SK-N-SH treated with all-trans-retinoic acid at 6 μM for 48 hours (cell line): Measurements from ENCODE around the gene HCFC1.

ENCODE experiments used
- ATAC-seq: fragments of 200-7000 bp; cut with Tn5 transposase; 3 replicates; pipeline ENCODE4 v1.9.1; 2020; ENCODE audit warnings: mild to moderate bottlenecking, moderate library complexity
- ARNTL ChIP-seq: fragments of 450-650 bp; formaldehyde crosslinking; IDR thresholded peaks from 2 replicates; pipeline ENCODE4 v1.5.0; 2020; ENCODE audit warnings: low read depth, mild to moderate bottlenecking, moderate library complexity, borderline replicate concordance
- BACH2 ChIP-seq: fragments of 250-450 bp; sonication (Bioruptor Pico); IDR thresholded peaks from 2 replicates; pipeline ENCODE4 v1.9.0; 2021; ENCODE audit warnings: mild to moderate bottlenecking, borderline replicate concordance
- CREB5 ChIP-seq: fragments of 250-450 bp; sonication (Bioruptor Pico); IDR thresholded peaks from 2 replicates; pipeline ENCODE4 v1.5.1; 2020; ENCODE audit warnings: low read depth, mild to moderate bottlenecking, moderate library complexity
- CSDC2 ChIP-seq: fragments of 250-450 bp; sonication (Bioruptor Pico); IDR thresholded peaks from 2 replicates; pipeline ENCODE4 v1.5.0; 2020; ENCODE audit warnings: mild to moderate bottlenecking, moderate library complexity
- ESRRG ChIP-seq: fragments of 250-450 bp; sonication (Bioruptor Pico); IDR thresholded peaks from 2 replicates; pipeline ENCODE4 v1.6.1; 2021; ENCODE audit warnings: mild to moderate bottlenecking
- GLIS3 ChIP-seq: fragments of 250-450 bp; sonication (Bioruptor Pico); IDR thresholded peaks from 2 replicates; pipeline ENCODE4 v1.5.0; 2020; ENCODE audit warnings: mild to moderate bottlenecking, moderate library complexity
- OSR1 ChIP-seq: fragments of 250-450 bp; sonication (Bioruptor Pico); IDR thresholded peaks from 2 replicates; pipeline ENCODE4 v1.8.0; 2022; ENCODE audit warnings: moderate library complexity, mild to moderate bottlenecking, inconsistent platforms
- PATZ1 ChIP-seq: fragments of 250-450 bp; sonication (Bioruptor Pico); IDR thresholded peaks from 2 replicates; pipeline ENCODE4 v1.8.0; 2020; ENCODE audit warnings: mild to moderate bottlenecking, moderate library complexity, borderline replicate concordance
- POU6F1 ChIP-seq: fragments of 250-450 bp; sonication (Bioruptor Pico); IDR thresholded peaks from 2 replicates; pipeline ENCODE4 v1.8.0; 2021; ENCODE audit warnings: low read depth, mild to moderate bottlenecking, moderate library complexity, borderline replicate concordance
- PPARA ChIP-seq: fragments of 250-450 bp; sonication (Bioruptor Pico); IDR thresholded peaks from 2 replicates; pipeline ENCODE4 v1.5.0; 2020; ENCODE audit warnings: mild to moderate bottlenecking, borderline replicate concordance
- RARB ChIP-seq: fragments of 250-450 bp; sonication (Bioruptor Pico); IDR thresholded peaks from 2 replicates; pipeline ENCODE4 v1.8.0; 2021; ENCODE audit warnings: mild to moderate bottlenecking, moderate library complexity
- SNAI2 ChIP-seq: fragments of 250-450 bp; sonication (Bioruptor Pico); IDR thresholded peaks from 2 replicates; pipeline ENCODE4 v1.5.0; 2020; ENCODE audit warnings: mild to moderate bottlenecking, moderate library complexity
- TCF4 ChIP-seq: fragments of 250-450 bp; sonication (Bioruptor Pico); IDR thresholded peaks from 2 replicates; pipeline ENCODE4 v1.8.0; 2021; ENCODE audit warnings: mild to moderate bottlenecking, moderate library complexity, borderline replicate concordance
- TOX ChIP-seq: fragments of 250-450 bp; sonication (Bioruptor Pico); IDR thresholded peaks from 2 replicates; pipeline ENCODE4 v1.8.0; 2021; ENCODE audit warnings: mild to moderate bottlenecking, moderate library complexity, borderline replicate concordance
- TSHZ2 ChIP-seq: fragments of 250-450 bp; sonication (Bioruptor Pico); IDR thresholded peaks from 2 replicates; pipeline ENCODE4 v1.5.0; 2020; ENCODE audit warnings: mild to moderate bottlenecking, moderate library complexity
- ZC3H10 ChIP-seq: fragments of 250-450 bp; sonication (Bioruptor Pico); IDR thresholded peaks from 2 replicates; pipeline ENCODE4 v1.5.1; 2021; ENCODE audit warnings: mild to moderate bottlenecking, moderate library complexity
- ZFP30 ChIP-seq: fragments of 450-650 bp; formaldehyde crosslinking; IDR thresholded peaks from 2 replicates; pipeline ENCODE4 v1.5.0; 2022; ENCODE audit warnings: mild to moderate bottlenecking, moderate library complexity
- ZNF70 ChIP-seq: fragments of 450-650 bp; formaldehyde crosslinking; IDR thresholded peaks from 2 replicates; pipeline ENCODE4 v1.5.0; 2020; ENCODE audit warnings: mild to moderate bottlenecking, moderate library complexity
- ZNF8 ChIP-seq: fragments of 450-650 bp; formaldehyde crosslinking; IDR thresholded peaks from 2 replicates; pipeline ENCODE4 v1.5.0; 2020; ENCODE audit warnings: mild to moderate bottlenecking, moderate library complexity

The HCFC1 gene

GRCh38 chrX:154019633-154020528, 48.3 kb upstream of the HCFC1 start, which contains the start of gene IRAK1 (continued):
- TF ChIP-seq PATZ1 (CRISPR knock-in tag) (no peak), ZNF8 (CRISPR knock-in tag) (no peak), ARNTL (CRISPR knock-in tag) (no peak)

GRCh38 chrX:154019061-154019621, 47.5 kb upstream of the HCFC1 start:
- no peak for ATAC-seq

GRCh38 chrX:154018518-154019060, 47.0 kb upstream of the HCFC1 start:
- ATAC-seq, result no peak
- TF ChIP-seq ESRRG (CRISPR knock-in tag) (no peak), ZNF8 (CRISPR knock-in tag) (no peak)

More at GRCh38 chrX:154019061-154019621, 47.5 kb upstream of the HCFC1 start:
- TF ChIP-seq PPARA (CRISPR knock-in tag), result no peak
- no peak for TF ChIP-seq POU6F1 (CRISPR knock-in tag)
- no peak for TF ChIP-seq RARB (CRISPR knock-in tag)
- TF ChIP-seq ZNF70 (CRISPR knock-in tag), result no peak
- TF ChIP-seq ARNTL (CRISPR knock-in tag), result no peak
- no peak for TF ChIP-seq ZC3H10 (CRISPR knock-in tag)
- TF ChIP-seq BACH2, result no peak
- no peak for TF ChIP-seq TSHZ2 (CRISPR knock-in tag)
- TF ChIP-seq GLIS3 (CRISPR knock-in tag), result no peak
- no peak for TF ChIP-seq CSDC2 (CRISPR knock-in tag)
- TF ChIP-seq, all 23 proteins: peak for 0

- no peak for TF ChIP-seq RARB (CRISPR knock-in tag)
- no peak for ATAC-seq
These were observed 46.3 kb upstream of the HCFC1 start for GRCh38 chrX:154017766-154018517.

GRCh38 chrX:154016366-154017076, 44.9 kb upstream of the HCFC1 start:
- no peak for ATAC-seq
- TF ChIP-seq ZNF70 (CRISPR knock-in tag), result no peak
- no peak for TF ChIP-seq SNAI2
- no peak for TF ChIP-seq PPARA (CRISPR knock-in tag)
- no peak for TF ChIP-seq TOX
- no peak for TF ChIP-seq GLIS3 (CRISPR knock-in tag)
- TF ChIP-seq BACH2, result no peak
- no peak for TF ChIP-seq OSR1 (CRISPR knock-in tag)
- no peak for TF ChIP-seq ZNF8 (CRISPR knock-in tag)
- TF ChIP-seq PATZ1 (CRISPR knock-in tag), result no peak
- TF ChIP-seq TCF4 (CRISPR knock-in tag), result no peak
- TF ChIP-seq RARB (CRISPR knock-in tag), result no peak
- TF ChIP-seq ZFP30 (CRISPR knock-in tag), result no peak
- TF ChIP-seq CREB5 (CRISPR knock-in tag), result no peak
